NCI-H2171 (cell line): ENCODE measurements around the gene MAP3K20.
"Not testable (repeated sequence)": the region's sequence is repeated elsewhere in the genome, so short reads cannot be mapped to it uniquely, and the experiment has no call there.

Experiments
- DNase-seq: peaks from one replicate; lab custom pipeline; 2025; lab: John Stamatoyannopoulos, UW

Gene MAP3K20

GRCh38 chr2:173161507-173161906, 85.9 kb downstream of the MAP3K20 start:
- no peak for DNase-seq

GRCh38 chr2:173163357-173163756, 87.7 kb downstream of the MAP3K20 start:
- not testable (repeated sequence) for DNase-seq

DNA sequence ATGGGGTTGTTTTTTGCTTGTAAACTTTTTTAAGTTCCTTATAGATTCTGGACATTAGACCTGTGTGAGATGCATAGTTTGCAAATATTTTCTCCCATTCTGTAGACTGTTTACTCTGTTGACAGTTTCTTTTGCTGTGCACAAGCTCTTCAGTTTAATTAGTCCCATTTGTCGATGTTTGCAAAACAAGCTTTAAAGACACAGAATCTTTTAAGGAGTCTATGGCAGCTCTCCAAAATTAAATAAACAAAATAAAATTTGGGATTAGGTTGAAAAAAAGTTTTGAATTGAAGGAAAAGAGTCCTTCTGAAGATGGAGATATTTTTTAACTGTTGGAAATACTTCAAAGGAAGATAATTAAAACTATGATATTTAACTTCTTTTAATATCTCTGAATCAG, 88.8 kb downstream of the MAP3K20 start:
- no peak for DNase-seq

- DNase-seq: no peak
Observed at GRCh38 chr2:173165443-173166238, 90.0 kb downstream of the MAP3K20 start.

DNA sequence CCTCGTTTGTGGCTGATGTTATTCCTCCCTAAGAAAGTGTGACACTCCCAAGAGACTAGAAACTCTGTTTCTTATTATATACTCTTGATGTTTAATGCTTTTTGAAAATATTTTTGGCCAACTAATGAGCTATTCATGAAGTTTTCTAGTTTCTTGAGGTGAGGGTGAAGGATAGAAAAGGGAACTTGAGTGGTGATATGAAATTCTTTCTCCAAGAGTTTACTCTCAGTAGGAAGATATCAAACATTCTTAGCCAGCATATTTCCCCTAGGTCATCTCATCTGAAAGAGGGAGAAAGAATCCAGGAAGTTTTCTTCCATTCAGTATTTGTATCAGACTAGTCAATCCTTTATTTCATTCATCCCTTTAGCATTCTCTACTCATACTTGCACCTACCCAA, 95.7 kb downstream of the MAP3K20 start:
- no peak for DNase-seq

DNA sequence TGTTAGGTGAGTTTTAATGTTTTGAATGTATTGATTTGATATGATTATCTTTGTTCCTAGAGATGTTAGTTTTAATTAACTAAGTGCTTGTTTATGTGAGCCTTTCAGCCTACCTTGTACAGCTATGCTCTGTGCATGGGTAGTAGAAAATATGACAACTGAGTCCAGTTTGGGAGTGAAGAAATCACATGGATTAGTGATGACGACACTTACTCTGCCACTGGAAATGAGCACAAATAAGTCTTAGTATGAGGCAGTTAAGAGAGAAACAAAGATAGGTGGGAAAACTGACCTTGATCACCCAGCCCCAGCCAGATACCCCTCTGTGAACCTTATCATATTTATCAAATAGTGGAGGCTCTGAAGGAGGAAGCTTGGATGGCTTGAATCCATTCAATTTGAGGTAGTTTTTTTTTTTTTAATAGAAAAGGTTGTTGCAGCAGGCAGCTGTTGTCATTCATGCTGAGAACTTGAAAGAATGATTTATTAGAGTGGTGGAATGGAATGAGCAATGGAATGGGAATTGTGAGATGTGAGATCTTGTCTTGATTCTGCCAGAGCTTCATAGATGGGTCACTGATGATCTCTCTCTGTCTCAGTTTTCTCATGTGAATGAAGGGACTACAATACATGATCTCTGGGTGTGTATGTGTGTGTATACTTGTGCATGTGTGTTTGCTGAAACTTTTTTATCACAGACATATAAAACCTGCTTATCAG, 96.4 kb downstream of the MAP3K20 start:
- DNase-seq: no peak

DNA sequence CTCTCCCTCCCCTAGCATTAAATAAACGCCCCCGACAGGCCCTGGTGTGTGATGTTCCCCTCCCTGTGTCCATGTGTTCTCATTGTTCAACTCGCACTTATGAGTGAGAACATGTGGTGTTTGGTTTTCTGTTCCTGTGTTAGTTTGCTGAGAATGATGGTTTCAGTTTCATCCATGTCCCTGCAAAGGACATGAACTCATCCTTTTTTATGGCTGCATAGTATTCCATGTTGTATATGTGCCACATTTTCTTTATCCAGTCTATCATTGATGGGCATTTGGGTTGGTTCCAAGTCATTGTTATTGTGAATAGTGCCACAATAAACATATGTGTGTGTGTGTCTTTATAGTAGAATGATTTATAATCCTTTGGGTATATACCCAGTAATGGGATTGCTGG, 98.7 kb downstream of the MAP3K20 start:
- DNase-seq: not testable (repeated sequence)

DNA sequence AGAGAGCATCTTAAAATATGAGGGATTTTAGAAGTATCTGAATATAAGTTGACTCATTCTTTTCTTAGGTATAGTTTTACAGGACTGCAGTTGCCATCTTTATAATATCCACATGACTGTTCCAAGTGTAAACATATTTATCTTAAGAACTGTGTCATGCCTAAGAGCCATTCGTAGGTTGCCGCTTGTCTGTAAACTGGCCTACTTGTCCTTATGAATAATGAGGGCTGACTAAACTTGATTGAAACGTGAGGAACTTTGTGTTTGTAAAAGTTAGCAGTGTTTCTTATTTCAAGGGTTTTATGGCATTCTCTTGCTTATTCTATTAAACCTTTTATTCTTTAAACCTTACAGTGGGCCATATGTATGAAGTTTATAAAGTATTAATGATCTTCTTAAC, 99.6 kb downstream of the MAP3K20 start:
- no peak for DNase-seq

GRCh38 chr2:173181982-173182381, 106.3 kb downstream of the MAP3K20 start:
- DNase-seq: no peak

- no peak for DNase-seq
Observed at GRCh38 chr2:173184031-173185004, 108.7 kb downstream of the MAP3K20 start.

DNA sequence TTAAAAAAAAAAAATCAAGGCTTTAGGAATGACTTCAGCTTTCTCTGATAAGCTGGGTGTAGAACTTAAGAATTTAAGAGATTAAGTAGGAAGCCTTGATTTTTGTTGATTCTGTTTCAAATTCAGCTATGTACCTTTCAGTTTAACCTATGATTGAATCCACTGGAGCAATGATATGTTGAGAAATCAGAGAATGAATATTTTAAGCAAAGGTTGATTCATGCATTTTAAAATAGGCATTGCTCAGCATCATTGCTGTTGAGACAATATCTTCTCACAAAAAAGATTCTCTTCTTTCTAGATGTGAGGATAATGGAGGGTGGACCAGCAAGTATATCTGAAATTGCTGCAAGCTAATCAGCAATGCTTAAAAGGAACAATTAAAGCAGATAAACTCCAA, 109.8 kb downstream of the MAP3K20 start:
- DNase-seq: no peak

DNA sequence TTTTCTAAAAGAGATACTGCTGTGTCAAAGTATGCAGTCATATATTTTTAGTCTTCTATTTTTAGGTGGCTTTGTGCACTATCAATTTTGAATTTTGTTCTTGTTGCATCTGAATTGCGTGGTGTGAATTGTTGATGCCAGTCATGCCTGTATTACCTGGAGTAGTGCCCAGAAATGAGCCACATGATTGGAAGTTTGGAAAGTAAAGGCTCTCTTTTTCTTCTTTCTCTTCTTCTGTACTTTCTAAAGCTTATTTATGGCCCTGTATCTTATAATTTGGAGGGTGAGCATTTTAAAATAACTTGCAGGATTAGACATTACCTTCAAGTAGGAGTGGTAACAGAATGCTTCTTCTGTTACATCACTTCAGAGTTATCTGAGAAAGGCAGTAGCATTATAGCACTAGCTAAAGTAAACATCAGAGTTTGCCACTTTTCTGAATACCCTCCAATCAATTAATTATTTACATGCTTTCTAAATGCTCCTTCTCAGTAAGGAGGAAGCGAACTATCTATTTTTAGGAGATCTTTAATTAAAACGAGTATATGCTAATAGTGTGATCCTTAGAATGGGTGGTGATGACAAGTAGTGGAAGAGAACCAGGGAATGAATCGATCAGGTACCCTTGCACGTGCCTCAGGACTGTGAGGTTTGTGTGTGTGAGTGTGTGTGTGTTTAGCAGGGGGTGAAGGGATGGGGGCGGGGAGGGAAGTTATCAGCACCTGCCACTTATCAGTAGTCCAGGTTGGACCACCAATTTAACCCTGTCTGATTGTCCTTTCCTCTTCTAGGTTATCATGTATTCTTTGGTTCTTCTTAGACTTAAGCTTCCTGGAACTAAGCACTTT, 112.5 kb downstream of the MAP3K20 start:
- DNase-seq: no peak

DNA sequence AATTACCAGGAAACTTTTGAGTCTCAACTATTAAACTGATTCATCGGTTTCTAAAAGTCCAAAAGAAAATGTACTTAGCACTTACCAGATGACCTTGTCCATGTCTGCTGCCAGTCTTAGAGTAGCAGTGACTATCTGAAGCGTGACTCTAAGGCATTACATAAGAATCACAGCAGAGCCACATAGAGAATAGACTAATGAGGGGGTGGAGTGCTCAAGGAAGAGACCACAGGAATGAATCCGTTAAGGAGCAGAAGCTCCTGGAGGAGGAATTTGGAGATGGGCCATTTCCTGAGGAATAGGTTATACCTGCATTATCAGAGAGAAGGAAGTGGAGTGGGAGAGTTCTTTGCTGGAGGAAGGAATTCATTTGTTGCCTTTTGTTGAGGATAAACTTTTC, 116.0 kb downstream of the MAP3K20 start:
- no peak for DNase-seq

GRCh38 chr2:173192071-173192470, 116.4 kb downstream of the MAP3K20 start:
- DNase-seq: no peak

DNA sequence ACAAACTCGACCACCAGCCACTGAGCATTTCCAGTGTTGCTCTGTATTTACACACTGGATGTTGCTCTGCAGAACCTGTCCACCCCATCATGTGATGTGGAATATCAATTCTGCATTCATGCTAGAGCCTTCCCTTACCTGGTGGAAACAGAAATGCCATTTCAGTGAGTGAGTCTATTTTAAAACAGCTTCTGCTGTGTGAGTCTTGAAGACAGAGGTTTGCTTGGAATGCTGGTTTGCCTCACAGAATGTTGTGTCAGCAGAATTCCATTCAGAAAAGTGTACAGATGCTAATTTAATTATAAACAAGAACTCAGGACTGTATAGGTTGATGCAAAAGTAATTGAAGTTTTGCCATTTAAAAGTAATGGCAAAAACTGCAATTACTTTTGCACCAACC, 118.3 kb downstream of the MAP3K20 start:
- no peak for DNase-seq

DNA sequence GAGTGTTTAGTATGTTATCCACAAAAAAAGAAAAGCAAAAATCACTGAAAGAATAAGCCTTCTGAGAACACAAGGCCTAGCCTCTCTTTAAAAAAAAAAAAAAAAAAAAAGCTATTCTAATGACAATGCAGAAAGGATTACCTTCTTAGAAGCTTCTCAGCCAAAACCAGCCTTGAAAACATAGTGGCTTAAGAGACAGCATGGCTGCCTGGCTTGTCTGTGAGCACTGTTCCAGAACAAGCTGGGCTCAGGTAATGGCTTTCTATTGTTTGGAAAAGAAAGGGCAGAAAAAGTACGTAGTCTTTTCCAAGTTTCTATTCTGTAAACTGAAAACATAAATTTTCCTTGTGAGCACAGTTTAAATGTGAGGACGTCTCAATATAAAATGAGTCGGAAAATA, 119.5 kb downstream of the MAP3K20 start:
- DNase-seq: no peak

GRCh38 chr2:173196080-173196479, 120.4 kb downstream of the MAP3K20 start:
- DNase-seq: no peak

- DNase-seq: no peak
Observed at GRCh38 chr2:173196638-173197037, 121.0 kb downstream of the MAP3K20 start.

GRCh38 chr2:173198327-173198726, 122.7 kb downstream of the MAP3K20 start:
- DNase-seq: no peak

DNA sequence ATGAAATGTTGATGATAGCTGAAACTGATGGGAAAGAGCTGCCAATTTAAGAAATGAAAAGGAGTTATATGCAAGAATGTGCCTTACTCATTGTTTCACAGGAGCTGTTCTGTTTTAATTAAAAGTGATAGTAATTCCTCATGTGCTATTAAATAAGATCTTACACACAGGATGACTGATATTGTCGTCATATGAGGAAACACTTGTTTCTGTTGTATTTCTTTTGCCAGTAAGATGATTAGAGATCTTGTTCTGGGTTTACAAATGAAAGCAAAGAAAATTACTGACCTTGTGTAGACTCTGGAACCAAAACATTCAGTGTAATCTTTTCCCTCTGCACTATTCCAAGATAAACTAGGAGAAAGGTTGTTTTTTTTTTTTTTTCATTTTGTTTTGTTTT, 123.6 kb downstream of the MAP3K20 start:
- DNase-seq: no peak

DNA sequence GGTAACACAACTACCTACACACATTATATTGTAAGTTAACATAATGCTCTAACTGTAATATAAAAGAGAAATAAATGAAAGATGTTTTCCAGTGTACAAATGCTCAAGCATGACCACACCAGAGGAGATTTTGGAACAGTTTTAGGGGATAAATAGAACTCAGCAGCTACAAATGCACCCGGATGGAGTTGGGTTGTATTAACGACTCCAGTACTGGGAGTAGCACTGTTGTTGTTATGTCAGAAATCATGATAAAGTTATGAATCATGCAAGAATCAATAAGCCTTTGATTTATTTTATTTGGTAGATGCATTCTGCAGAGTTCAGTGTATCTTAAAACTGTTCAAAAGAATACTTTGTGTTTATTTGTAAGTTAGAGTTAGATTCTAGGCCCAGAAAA, 126.9 kb downstream of the MAP3K20 start:
- no peak for DNase-seq
